ENCODE data around the gene ZAR1.
A peak's percentile ranks its signal among the peaks of the same experiment; 100 is the strongest.

ZAR1 gene

GRCh38 chr4:48490680-48491513 lies 845 bp downstream of the ZAR1 start:
- no peak for DNase-seq

GRCh38 chr4:48491514-48492176 lies 1.6 kb downstream of the ZAR1 start:
- DNase-seq: no peak

DNA sequence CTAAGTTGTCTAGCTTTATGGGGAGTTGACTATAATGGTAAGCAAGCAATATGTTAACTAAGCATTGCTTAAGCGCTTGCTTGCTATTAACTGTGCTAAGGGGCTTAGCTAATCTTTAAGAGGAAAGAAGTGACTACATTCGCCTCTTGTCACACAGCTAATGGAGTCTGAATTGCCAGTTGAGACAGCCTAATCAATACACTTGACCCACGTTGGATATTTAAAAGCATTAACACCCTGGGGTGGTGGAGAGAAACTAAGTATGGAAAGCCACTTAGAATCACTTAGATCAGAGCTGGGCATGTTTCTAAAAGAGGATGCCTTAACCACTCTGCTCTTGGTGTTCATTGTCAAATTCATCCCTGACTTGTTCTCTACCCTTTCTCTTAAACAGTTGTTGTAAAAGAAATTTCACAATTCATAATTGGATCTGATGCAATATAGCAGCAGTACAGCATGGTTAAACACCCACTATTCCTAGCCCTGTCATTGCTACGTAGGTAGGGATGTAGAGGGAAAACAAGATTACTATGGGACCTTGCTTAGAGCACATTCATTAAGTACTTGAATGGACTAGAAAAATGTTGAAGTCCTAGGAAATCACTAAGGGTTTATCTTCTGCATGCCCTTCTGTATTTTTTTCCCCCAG lies 3.5 kb downstream of the ZAR1 start:
- DNase-seq: peak in 2 of 3 experiments; percentile 32 to 67

- no peak for DNase-seq
Observed at GRCh38 chr4:48495941-48496340, 5.9 kb downstream of the ZAR1 start.

DNA sequence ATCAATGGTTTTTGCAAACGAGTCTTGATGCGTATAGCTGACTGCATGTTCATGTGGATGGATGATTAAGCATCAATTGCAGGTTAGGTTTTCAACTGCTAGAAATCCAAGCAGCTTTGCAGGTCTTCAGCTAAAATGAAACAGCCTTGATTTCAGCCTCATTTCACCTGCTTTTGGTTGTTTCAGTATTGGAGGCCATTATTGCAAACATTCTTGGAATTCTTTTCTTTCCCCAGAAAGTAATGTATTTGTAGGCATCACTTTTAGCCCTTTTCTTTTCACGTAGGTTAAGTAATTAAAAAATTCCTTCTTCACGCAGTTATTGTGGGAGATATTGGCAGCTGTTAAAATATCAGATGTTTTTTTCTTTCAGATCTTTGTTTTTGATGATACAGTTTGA lies 8.8 kb downstream of the ZAR1 start:
- no peak for DNase-seq

- DNase-seq: no peak
Observed at GRCh38 chr4:48499551-48500066, 9.6 kb downstream of the ZAR1 start.

- DNase-seq: no peak
Observed at GRCh38 chr4:48503233-48504025, 13.4 kb downstream of the ZAR1 start.

DNA sequence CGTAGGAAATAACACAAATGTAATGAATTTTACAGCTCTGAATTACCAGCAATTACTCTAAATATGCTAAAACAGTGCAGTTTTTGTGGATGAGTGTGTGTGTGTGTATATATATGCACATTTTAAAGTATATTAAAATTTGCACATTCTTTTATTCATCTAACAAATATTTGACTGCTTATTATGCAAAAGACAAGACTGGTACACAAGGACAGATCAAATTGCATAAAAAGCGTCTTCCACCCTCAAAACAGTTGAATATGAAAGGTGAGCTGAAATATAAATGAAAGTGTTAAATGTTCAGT lies 13.9 kb downstream of the ZAR1 start:
- DNase-seq: no peak

GRCh38 chr4:48504352-48504751 lies 14.3 kb downstream of the ZAR1 start:
- DNase-seq: no peak

DNA sequence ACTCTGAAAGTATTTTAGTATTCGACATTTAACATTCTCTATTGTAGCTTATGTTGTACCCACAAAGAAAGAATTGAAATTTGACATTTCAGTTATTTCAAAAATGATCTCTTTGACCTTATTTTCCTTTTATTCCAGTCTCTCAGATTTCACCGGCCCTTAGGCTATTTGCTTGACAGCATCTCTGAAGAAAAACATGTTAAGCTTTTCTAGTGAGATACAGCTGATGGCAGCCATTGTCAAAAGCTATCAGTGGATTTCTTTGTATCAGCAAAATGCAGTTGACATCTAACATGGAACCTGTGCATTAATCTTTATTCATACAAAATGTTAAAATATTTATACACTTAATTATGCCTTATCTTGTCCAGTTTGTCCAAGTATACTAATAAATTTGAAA lies 16.7 kb downstream of the ZAR1 start:
- no peak for DNase-seq

DNA sequence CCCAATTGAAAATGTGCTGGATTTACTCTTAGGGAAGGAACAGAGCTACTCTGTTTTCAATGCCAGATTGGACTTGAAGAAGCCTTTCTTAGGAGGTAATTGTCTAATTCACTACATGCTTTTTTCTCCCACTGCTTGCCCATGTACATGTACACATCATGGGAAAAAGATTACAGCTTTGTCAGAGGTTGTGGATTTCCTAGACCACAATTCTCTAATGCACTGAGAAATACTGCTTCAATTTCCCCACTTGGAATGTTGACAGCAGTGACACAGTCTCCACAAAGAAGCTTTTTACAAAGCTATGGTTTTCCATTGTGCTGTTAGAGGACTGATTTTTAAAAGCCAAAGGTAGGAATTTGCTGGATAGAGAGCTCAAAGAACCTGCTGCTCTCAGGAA lies 19.5 kb downstream of the ZAR1 start:
- no peak for DNase-seq

GRCh38 chr4:48518143-48518542 lies 28.1 kb downstream of the ZAR1 start:
- no peak for DNase-seq

- DNase-seq: no peak
Observed at GRCh38 chr4:48526406-48526805, 36.4 kb downstream of the ZAR1 start.

DNA sequence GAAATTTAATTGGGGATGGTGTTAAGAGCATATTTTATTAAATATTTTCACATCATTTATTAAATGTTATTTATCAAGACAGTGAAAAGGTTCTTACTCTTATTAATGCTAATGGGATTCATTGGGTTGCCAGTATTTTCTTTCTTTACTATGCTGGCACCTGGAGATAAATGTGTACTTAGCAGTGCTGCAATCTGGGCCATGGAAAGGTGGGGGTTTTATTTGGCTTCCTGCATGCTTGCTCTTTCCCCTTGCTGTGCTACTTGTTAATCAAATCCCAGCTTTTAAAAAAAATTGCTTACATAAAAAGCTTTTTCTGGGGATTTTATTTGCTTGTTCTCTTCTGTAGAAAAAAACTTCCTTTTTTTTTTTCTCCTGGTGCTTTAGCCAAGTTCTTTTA lies 48.3 kb downstream of the ZAR1 start:
- DNase-seq: peak in 2 of 3 experiments; percentile 38 to 79

- no peak for DNase-seq
Observed at GRCh38 chr4:48539597-48539996, 49.5 kb downstream of the ZAR1 start.

GRCh38 chr4:48542888-48543287 lies 52.8 kb downstream of the ZAR1 start:
- DNase-seq: no peak

DNA sequence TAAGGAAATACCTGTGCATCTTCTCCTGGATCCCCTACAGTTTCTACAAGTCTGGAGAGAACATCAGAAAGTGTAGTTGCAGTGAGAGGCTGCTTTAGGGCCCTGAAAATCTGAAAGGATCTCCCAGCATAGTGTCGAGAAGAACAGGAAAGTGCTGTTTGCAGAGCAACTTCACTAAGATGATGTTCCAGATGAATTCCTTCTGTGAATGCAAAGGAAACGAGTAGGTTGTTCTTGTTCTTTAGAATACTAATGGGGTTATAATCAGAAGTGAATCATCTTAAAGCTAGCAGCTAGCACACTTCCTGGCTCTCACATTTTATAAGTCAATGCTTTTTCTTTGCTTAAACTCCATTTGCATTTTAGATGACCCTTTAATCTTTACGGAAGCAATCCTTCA lies 53.7 kb downstream of the ZAR1 start:
- DNase-seq: no peak
